Spleen (tissue), 7 donors: ENCODE data around the gene GRAMD1A.

Source experiments
- POLR2A ChIP-seq, 3 donors: fragments of 450-650 bp; IDR thresholded peaks; one replicate each; pipeline ENCODE4 v1.5.1; 2017; ENCODE audit warnings: antibody characterized with exemption in 3 of 3, mild to moderate bottlenecking in 1 of 3
- TF ChIP-seq, protein P1 (sequence below), 11 experiments: fragments of 200-600 bp in 7 of 11; fragments of 450-650 bp in 4 of 11; sonication (generic) in 4 of 11; IDR thresholded peaks in 8 of 11; conservative IDR thresholded peaks in 3 of 11; 1 replicate in 7 of 11; 2 replicates in 4 of 11; pipeline versions ENCODE4 v1.4.0 to v1.8.0; 2016 to 2021; ENCODE audit warnings: antibody characterized with exemption in 11 of 11, inconsistent platforms in 4 of 11, mild to moderate bottlenecking in 1 of 11
- donor health status: DM: no; HTN: no; CAD: no; lungs with moderate emphysema.
- donor health status: DM: no; HTN: no; CAD: no.
- donor health status: DM: no; HTN: no; CAD: no.

GRCh38 chr19:35006999-35007365, 6.9 kb downstream of the GRAMD1A start:
- TF ChIP-seq, protein P1, sequence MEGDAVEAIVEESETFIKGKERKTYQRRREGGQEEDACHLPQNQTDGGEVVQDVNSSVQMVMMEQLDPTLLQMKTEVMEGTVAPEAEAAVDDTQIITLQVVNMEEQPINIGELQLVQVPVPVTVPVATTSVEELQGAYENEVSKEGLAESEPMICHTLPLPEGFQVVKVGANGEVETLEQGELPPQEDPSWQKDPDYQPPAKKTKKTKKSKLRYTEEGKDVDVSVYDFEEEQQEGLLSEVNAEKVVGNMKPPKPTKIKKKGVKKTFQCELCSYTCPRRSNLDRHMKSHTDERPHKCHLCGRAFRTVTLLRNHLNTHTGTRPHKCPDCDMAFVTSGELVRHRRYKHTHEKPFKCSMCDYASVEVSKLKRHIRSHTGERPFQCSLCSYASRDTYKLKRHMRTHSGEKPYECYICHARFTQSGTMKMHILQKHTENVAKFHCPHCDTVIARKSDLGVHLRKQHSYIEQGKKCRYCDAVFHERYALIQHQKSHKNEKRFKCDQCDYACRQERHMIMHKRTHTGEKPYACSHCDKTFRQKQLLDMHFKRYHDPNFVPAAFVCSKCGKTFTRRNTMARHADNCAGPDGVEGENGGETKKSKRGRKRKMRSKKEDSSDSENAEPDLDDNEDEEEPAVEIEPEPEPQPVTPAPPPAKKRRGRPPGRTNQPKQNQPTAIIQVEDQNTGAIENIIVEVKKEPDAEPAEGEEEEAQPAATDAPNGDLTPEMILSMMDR (IDR thresholded peaks at IDR 0.05 in 8 of 11, conservative IDR thresholded peaks at IDR 0.05 in 3 of 11) = no peak
- no peak for TF ChIP-seq POLR2A (IDR thresholded peaks at IDR 0.05)
